Endodermal cell (in vitro differentiated cells): ENCODE measurements around the gene NBAS. TPM values are rescaled to one million over a fixed set of nuclear protein-coding genes. Genes with fewer than 3 reads are reported as not detected.
"Not testable (repeated sequence)": the region's sequence is repeated elsewhere in the genome, so short reads cannot be mapped to it uniquely, and the experiment has no call there.

ENCODE experiments used
- DNase-seq: peaks from one replicate; pipeline ENCODE4 v3.0.0-alpha.2; 2017
- H3K27ac ChIP-seq: 2 replicates; pipeline ENCODE4 v1.5.1; 2013; ENCODE audit warnings: mild to moderate bottlenecking, low read depth, low read length, moderate library complexity
- H3K27me3 ChIP-seq: 2 replicates; pipeline ENCODE4 v1.6.1; 2013; ENCODE audit warnings: mild to moderate bottlenecking, low read length, moderate library complexity; ENCODE audit not compliant: insufficient read depth, control insufficient read depth, poor library complexity, severe bottlenecking
- H3K36me3 ChIP-seq: 2 replicates; pipeline ENCODE4 v1.7.0; 2013; ENCODE audit warnings: mild to moderate bottlenecking, low read length, moderate library complexity; ENCODE audit not compliant: control insufficient read depth, insufficient read depth
- H3K4me1 ChIP-seq: one replicate; pipeline ENCODE4 v1.7.0; 2013; ENCODE audit warnings: low read length; ENCODE audit not compliant: control insufficient read depth, insufficient read depth
- H3K4me3 ChIP-seq: 2 replicates; pipeline ENCODE4 v1.5.1; 2013; ENCODE audit warnings: mild to moderate bottlenecking, low read length, moderate library complexity
- H3K9ac ChIP-seq: 2 replicates; pipeline ENCODE4 v1.6.1; 2013; ENCODE audit warnings: mild to moderate bottlenecking, low read length, moderate library complexity; ENCODE audit not compliant: poor library complexity, severe bottlenecking; ENCODE audit errors: extremely low read depth
- H3K9me3 ChIP-seq: 2 replicates; pipeline ENCODE4 v1.6.1; 2013; ENCODE audit warnings: mild to moderate bottlenecking, low read length, moderate library complexity; ENCODE audit not compliant: control insufficient read depth
- H3K27ac Mint-ChIP-seq: 2 replicates; pipeline ENCODE4 v1.8.0; 2020; ENCODE audit warnings: mixed read lengths
- H3K27me3 Mint-ChIP-seq: 2 replicates; pipeline ENCODE4 v1.8.0; 2021; ENCODE audit warnings: mild to moderate bottlenecking, mixed read lengths; ENCODE audit not compliant: insufficient read depth
- H3K36me3 Mint-ChIP-seq: 2 replicates; pipeline ENCODE4 v1.8.0; 2020; ENCODE audit warnings: low read depth, mixed read lengths
- H3K4me1 Mint-ChIP-seq: 2 replicates; pipeline ENCODE4 v1.8.0; 2020; ENCODE audit warnings: mixed read lengths
- H3K4me3 Mint-ChIP-seq: 2 replicates; pipeline ENCODE4 v1.8.0; 2020; ENCODE audit warnings: mild to moderate bottlenecking, moderate library complexity, mixed read lengths
- H3K9me3 Mint-ChIP-seq: 2 replicates; pipeline ENCODE4 v1.8.0; 2020; ENCODE audit warnings: mild to moderate bottlenecking, mixed read lengths
- CTCF ChIP-seq: fragments of 200-600 bp; sonication (generic); conservative IDR thresholded peaks from 2 replicates; pipeline ENCODE4 v1.5.0; 2021; ENCODE audit warnings: antibody characterized with exemption, mild to moderate bottlenecking
- WGBS, 2 experiments: methylation state at CpG; one replicate each; pipeline versions ENCODE4 v1.1.5 to v1.1.7; 2013; ENCODE audit warnings: missing lambda C conversion rate in 2 of 2, mixed read lengths in 1 of 2; ENCODE audit not compliant: insufficient coverage in 1 of 2, insufficient read length in 1 of 2; 5-methylcytosine and 5-hydroxymethylcytosine counted together
- total RNA-seq, 2 donors: library from RNA; stranded (reverse); fragmentation: NEBNext Ultra II Directional in 1 of 2; extraction: Animal tissue kit (Norgen Biotek cat#: 25700) in 1 of 2; gene quantifications; 2 replicates in 1 of 2; 3 replicates in 1 of 2; pipeline ENCODE4 v1.2.1, GENCODE V29; 2021

The NBAS gene
- total RNA-seq, 2 donors from 2014 or later: 47.4 to 54.7 TPM

GRCh38 chr2:15445891-15446562 is 115.1 kb downstream of the NBAS start:
- peaks cover 12% of the 10 kb centered on the region for H3K9me3 Mint-ChIP-seq
- Histone ChIP-seq H3K27ac (no peak overlapping the region), H3K4me3 (no peak overlapping the region), H3K36me3 (peaks cover 4% of the 10 kb centered on the region), H3K9me3 (peaks cover 10% of the 10 kb centered on the region), H3K9ac (no peak overlapping the region), H3K27me3 (no peaks in the 10 kb centered on the region), H3K4me1 (no peaks in the 10 kb centered on the region)
- TF ChIP-seq CTCF: no peak
- H3K4me1 Mint-ChIP-seq: peaks cover 8% of the 10 kb centered on the region
- no peak overlapping the region for H3K27ac Mint-ChIP-seq
- no peak for DNase-seq
- no peak overlapping the region for H3K4me3 Mint-ChIP-seq
- H3K27me3 Mint-ChIP-seq: no peaks in the 10 kb centered on the region
- peaks cover 11% of the 10 kb centered on the region for H3K36me3 Mint-ChIP-seq
- WGBS, 2 experiments: 96% methylated on average over 2 of the region's 2 CpGs; no CpG with 5 or more reads in 1 of the 2 experiments

- H3K4me1 ChIP-seq, H3K4me1 Mint-ChIP-seq, DNase-seq, H3K9me3 ChIP-seq, H3K9ac ChIP-seq, H3K27me3 Mint-ChIP-seq, H3K4me3 ChIP-seq, H3K27ac ChIP-seq, H3K4me3 Mint-ChIP-seq, H3K27ac Mint-ChIP-seq, H3K27me3 ChIP-seq, H3K36me3 ChIP-seq: not testable (repeated sequence)
- peaks cover 21% of the 10 kb centered on the region for H3K36me3 Mint-ChIP-seq
- 91 to 96% methylated on average over 12 to 22 of the region's 22 CpGs for WGBS, 2 experiments
- H3K9me3 Mint-ChIP-seq: peaks cover 23% of the 10 kb centered on the region
Observed at GRCh38 chr2:15439768-15440524, 121.2 kb downstream of the NBAS start.

- not testable (repeated sequence) for H3K27me3 ChIP-seq, H3K27me3 Mint-ChIP-seq, DNase-seq, H3K4me1 ChIP-seq, H3K36me3 ChIP-seq, H3K9me3 ChIP-seq, H3K4me3 ChIP-seq, H3K4me3 Mint-ChIP-seq, H3K27ac ChIP-seq, H3K9ac ChIP-seq, H3K4me1 Mint-ChIP-seq, H3K27ac Mint-ChIP-seq
- peaks cover 23% of the 10 kb centered on the region for H3K9me3 Mint-ChIP-seq
- H3K36me3 Mint-ChIP-seq: peaks cover 21% of the 10 kb centered on the region
- 97 to 100% methylated on average over 2 to 10 of the region's 10 CpGs for WGBS, 2 experiments
Observed at GRCh38 chr2:15439366-15439765, 121.8 kb downstream of the NBAS start.

GRCh38 chr2:15436195-15436594 is 124.9 kb downstream of the NBAS start:
- no peaks in the 10 kb centered on the region for H3K27me3 Mint-ChIP-seq
- Histone ChIP-seq H3K9ac (no peak overlapping the region), H3K27me3 (no peaks in the 10 kb centered on the region), H3K27ac (no peak overlapping the region), H3K36me3 (no peaks in the 10 kb centered on the region), H3K9me3 (peaks cover 4% of the 10 kb centered on the region), H3K4me1 (no peaks in the 10 kb centered on the region), H3K4me3 (no peak overlapping the region)
- H3K4me3 Mint-ChIP-seq: no peak overlapping the region
- H3K9me3 Mint-ChIP-seq: peaks cover 20% of the 10 kb centered on the region
- 91 to 100% methylated on average over 1 to 2 of the region's 2 CpGs for WGBS, 2 experiments
- peaks cover 18% of the 10 kb centered on the region for H3K36me3 Mint-ChIP-seq
- no peak for TF ChIP-seq CTCF
- no peak for DNase-seq
- peaks cover 3% of the 10 kb centered on the region for H3K4me1 Mint-ChIP-seq
- no peak overlapping the region for H3K27ac Mint-ChIP-seq
